Eye (tissue), 1 donor: Measurements from ENCODE around the gene COX7C.

Experiments
- DNase-seq: peaks from one replicate; pipeline ENCODE4 v3.0.0-alpha.2; 2015

Gene COX7C

GRCh38 chr5:86665984-86666760, 48.4 kb downstream of the COX7C start:
- no peak for DNase-seq

GRCh38 chr5:86666981-86667380, 49.2 kb downstream of the COX7C start:
- DNase-seq: no peak
